WERI-Rb-1 (cell line): ENCODE results near the gene ZBTB7C.

Experiments used
- DNase-seq: peaks from one replicate; pipeline ENCODE4 v3.0.0-alpha.2; 2020
- H3K27ac ChIP-seq: fragments of 250-450 bp; sonication (Bioruptor Pico); 2 replicates; pipeline ENCODE4 v1.5.1; 2020; ENCODE audit warnings: mild to moderate bottlenecking, moderate library complexity
- H3K27me3 ChIP-seq: fragments of 250-450 bp; sonication (Bioruptor Pico); 2 replicates; pipeline ENCODE4 v1.5.1; 2021; ENCODE audit warnings: mild to moderate bottlenecking, low read depth, moderate library complexity; ENCODE audit not compliant: insufficient read depth, severe bottlenecking
- H3K36me3 ChIP-seq: fragments of 250-450 bp; sonication (Bioruptor Pico); 2 replicates; pipeline ENCODE4 v1.5.1; 2020; ENCODE audit warnings: mild to moderate bottlenecking, moderate library complexity
- H3K4me3 ChIP-seq: 2 replicates; pipeline ENCODE4 v1.5.1; 2011; ENCODE audit warnings: low read depth, mild to moderate bottlenecking, control low read depth, low read length
- H3K9me3 ChIP-seq: fragments of 250-450 bp; sonication (Bioruptor Pico); 2 replicates; pipeline ENCODE4 v1.5.1; 2021; ENCODE audit warnings: mild to moderate bottlenecking, moderate library complexity; ENCODE audit not compliant: severe bottlenecking
- CTCF ChIP-seq: IDR thresholded peaks from 2 replicates; pipeline ENCODE4 v1.5.1; 2011; ENCODE audit warnings: low read depth, mild to moderate bottlenecking, control low read depth, inconsistent platforms, low read length

ZBTB7C gene

GRCh38 chr18:48152549-48152948 is 256.6 kb downstream of the ZBTB7C start:
- no peak overlapping the region for H3K4me3 ChIP-seq
- H3K36me3 ChIP-seq, result no peaks in the 10 kb centered on the region
- H3K27me3 ChIP-seq, result no peaks in the 10 kb centered on the region
- no peak overlapping the region for H3K27ac ChIP-seq
- no peaks in the 10 kb centered on the region for H3K9me3 ChIP-seq
- no peak for TF ChIP-seq CTCF
- DNase-seq, result no peak

GRCh38 chr18:48151421-48152065 is 257.6 kb downstream of the ZBTB7C start:
- no peaks in the 10 kb centered on the region for H3K9me3 ChIP-seq
- no peak for TF ChIP-seq CTCF
- H3K36me3 ChIP-seq, result no peaks in the 10 kb centered on the region
- no peak overlapping the region for H3K27ac ChIP-seq
- no peak for DNase-seq
- H3K27me3 ChIP-seq, result no peaks in the 10 kb centered on the region
- H3K4me3 ChIP-seq, result no peak overlapping the region

GRCh38 chr18:48149020-48149685 is 260.0 kb downstream of the ZBTB7C start:
- TF ChIP-seq CTCF, result no peak
- Histone ChIP-seq H3K4me3 (no peak overlapping the region), H3K9me3 (no peaks in the 10 kb centered on the region), H3K36me3 (no peaks in the 10 kb centered on the region), H3K27ac (no peak overlapping the region), H3K27me3 (no peaks in the 10 kb centered on the region)
- DNase-seq, result no peak

GRCh38 chr18:48142994-48143393 is 266.2 kb downstream of the ZBTB7C start:
- Histone ChIP-seq H3K9me3 (no peaks in the 10 kb centered on the region), H3K27ac (no peak overlapping the region), H3K27me3 (no peaks in the 10 kb centered on the region), H3K4me3 (no peak overlapping the region), H3K36me3 (no peaks in the 10 kb centered on the region)
- no peak for DNase-seq
- TF ChIP-seq CTCF, result no peak

- no peak for TF ChIP-seq CTCF
- Histone ChIP-seq H3K27me3 (no peaks in the 10 kb centered on the region), H3K4me3 (no peak overlapping the region), H3K27ac (no peak overlapping the region), H3K36me3 (no peaks in the 10 kb centered on the region), H3K9me3 (no peaks in the 10 kb centered on the region)
- no peak for DNase-seq
These were observed 266.8 kb downstream of the ZBTB7C start for GRCh38 chr18:48142353-48142752.
